ENCODE data around the gene HS3ST3B1.

DNA sequence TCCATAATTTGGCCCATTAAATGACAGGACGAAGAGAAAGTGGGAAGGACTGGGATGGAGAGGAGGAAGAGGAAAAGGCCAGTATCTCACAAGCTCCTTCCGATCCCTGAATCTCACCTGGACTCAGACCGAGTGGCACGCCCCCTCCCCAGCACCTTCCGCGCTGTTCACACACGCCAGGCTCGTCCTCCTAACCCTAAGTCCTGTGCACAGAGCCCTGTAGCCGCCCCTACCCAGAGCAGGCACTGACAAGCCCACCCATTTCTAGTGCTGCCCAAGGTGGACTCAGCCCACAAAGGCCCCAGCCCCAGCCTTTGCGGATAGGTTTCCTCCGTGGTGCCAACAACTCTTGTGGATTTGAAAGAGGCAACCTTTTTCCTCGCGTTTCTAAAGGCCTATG lies 9.2 kb downstream of the HS3ST3B1 start:
- no peak for TF ChIP-seq EZH2 (IDR thresholded peaks at IDR 0.05)
- TF ChIP-seq RAD21 (IDR thresholded peaks at IDR 0.05; ENCODE audit: low read depth): no peak
- no peak for TF ChIP-seq CTCF (IDR thresholded peaks at IDR 0.05 in 2 of 3, conservative IDR thresholded peaks at IDR 0.05 in 1 of 3; ENCODE audit: borderline replicate concordance in 1 of 3, insufficient read depth in 1 of 3, low read depth in 2 of 3, low read length in 2 of 3)
- no peak for TF ChIP-seq EZH2phosphoT487 (IDR thresholded peaks at IDR 0.05; ENCODE audit: borderline replicate concordance)
- TF ChIP-seq TCF7L2 (IDR thresholded peaks at IDR 0.05; ENCODE audit: borderline replicate concordance, extremely low read depth, insufficient read depth, insufficient read length): no peak
